Heart right ventricle (tissue), 16 donors: ENCODE results near the gene SLC51B. TPM values are rescaled to one million over a fixed set of nuclear protein-coding genes. Genes with fewer than 3 reads are reported as not detected.
"Not testable (repeated sequence)": the region's sequence is repeated elsewhere in the genome, so short reads cannot be mapped to it uniquely, and the experiment has no call there.

Source experiments
- ATAC-seq, 8 donors: fragments of 200-7000 bp; cut with Tn5 transposase; one replicate each; pipeline ENCODE4 v1.9.1; 2020; ENCODE audit warnings: mild to moderate bottlenecking in 8 of 8, moderate library complexity in 8 of 8, moderate number of reproducible peaks in 1 of 8
- DNase-seq, 2 donors: peaks; one replicate each; pipeline ENCODE4 v3.0.0-alpha.2; 2020
- H3K27ac ChIP-seq, 10 donors: fragments of 200-600 bp; sonication (generic) in 2 of 10; one replicate each; pipeline versions ENCODE4 v1.5.0 to v1.8.0; 2020 to 2022; ENCODE audit warnings: mild to moderate bottlenecking in 3 of 10
- H3K27me3 ChIP-seq, 7 donors: fragments of 200-600 bp; one replicate each; pipeline ENCODE4 v1.8.0; 2021 to 2022; ENCODE audit warnings: mild to moderate bottlenecking in 2 of 7
- H3K36me3 ChIP-seq, 9 donors: fragments of 200-600 bp; sonication (generic) in 1 of 9; one replicate each; pipeline versions ENCODE4 v1.5.0 to v1.8.0; 2020 to 2022; ENCODE audit warnings: mild to moderate bottlenecking in 2 of 9
- H3K4me1 ChIP-seq, 9 donors: fragments of 200-600 bp; sonication (generic) in 1 of 9; one replicate each; pipeline versions ENCODE4 v1.5.0 to v1.8.0; 2020 to 2022; ENCODE audit warnings: mild to moderate bottlenecking in 4 of 9
- H3K4me3 ChIP-seq, 10 donors: fragments of 200-600 bp; sonication (generic) in 2 of 10; one replicate each; pipeline versions ENCODE4 v1.5.0 to v1.8.0; 2020 to 2022; ENCODE audit warnings: mild to moderate bottlenecking in 7 of 10, moderate library complexity in 2 of 10
- H3K9me3 ChIP-seq, 11 donors: fragments of 200-600 bp in 10 of 11; sonication (generic) in 2 of 11; one replicate each; pipeline versions ENCODE4 v1.5.0 to v1.8.0; 2013 to 2022; ENCODE audit warnings: mild to moderate bottlenecking in 2 of 11, control low read depth in 1 of 11, moderate library complexity in 1 of 11
- CTCF ChIP-seq, 9 donors: fragments of 200-600 bp; sonication (generic) in 2 of 9; IDR thresholded peaks; one replicate each; pipeline versions ENCODE4 v1.5.0 to v1.8.0; 2021 to 2022; ENCODE audit warnings: antibody characterized with exemption in 9 of 9, mild to moderate bottlenecking in 5 of 9, moderate library complexity in 1 of 9
- WGBS, 2 donors: extraction: QIAGEN DNeasy Blood & Tissue Kit; methylation state at CpG; one replicate each; pipeline ENCODE4 v1.1.7; 2013; ENCODE audit warnings: inconsistent platforms in 1 of 2; 5-methylcytosine and 5-hydroxymethylcytosine counted together
- intact Hi-C, 10 donors: fragments of 100-400 bp; cut with DNase I; formaldehyde crosslinking; loops; one replicate each; pipeline versions ENCODE4 v1.11.1 to v1.14.2; 2022
- polyA plus RNA-seq, 2 donors: library from polyadenylated mRNA; stranded (reverse); fragments of 200-250 nt; gene quantifications; one replicate each; pipeline ENCODE4 v1.2.3, GENCODE V29; 2013
- total RNA-seq, 10 donors: library from RNA; stranded (reverse); fragmentation: NEBNext Ultra II Directional in 3 of 10; extraction: Animal tissue kit (Norgen Biotek cat#: 25700) in 3 of 10; gene quantifications; one replicate each; pipeline versions ENCODE4 v1.2.1 to v1.2.4, GENCODE V29; 2021 to 2023
- donor health status: Arrhythmogenic right ventricular cardiomyopathy.
- donor health status: ischemic (EF 13 %, LVEDD 7.1; RV severe dilation, severe dysfunction).
- donor health status: healthy with polysubstance abuse.
- donor health status: DM: no; HTN: yes; CAD: no.
- donor health status: DM: no; HTN: no; CAD: no.
- donor health status: ischemic (EF 25% LVEDD 6.9; RV normal size, moderate dysfunction).
- donor health status: ischemic (EF 25% LVEDD 5.7; RV mildly dilated, moderate dysfunction).
- donor health status: healthy.
- donor health status: DM: yes; HTN: yes; CAD: no.
- donor health status: Ischemic cardiomyopathy.
- donor health status: ischemic (EF 35%, LVEDD 5.7; RV mildly dilated, moderate dysfunction).
- donor health status: nonischemic (EF 11% LVEDD 7.7; RV severe dilation, severe dysfunction).
- donor health status: DM: yes; HTN: yes; CAD: no.
- donor health status: PGD.
- donor health status: ischemic (EF 29% LVEDD 5.4; RV normal size, mild dysfunction).
- donor health status: nonischemic (EF 23%, LVEDD 6.1; RV moderate dilation, normal function).

Gene SLC51B
- total and polyA plus RNA-seq, 12 donors, result 0.43 TPM; not detected in 11

- Histone ChIP-seq H3K27ac (peak overlapping the region in 3 of 10 donors; percentile 7 to 24 (median 10)), H3K27me3 (no peaks in the 10 kb centered on the region), H3K4me3 (no peak overlapping the region), H3K36me3 (peaks cover 0 to 8% (median 0%) of the 10 kb centered on the region in 9 donors), H3K4me1 (peaks cover 10 to 59% (median 30%) of the 10 kb centered on the region in 9 donors), H3K9me3 (no peaks in the 10 kb centered on the region)
- no peak for ATAC-seq
- 65 to 72% methylated on average over 12 of the region's 12 CpGs for whole genome bisulfite sequencing, 2 donors
- intact Hi-C loops, result no loop called here
- TF ChIP-seq CTCF (IDR thresholded peaks at IDR 0.05), result no peak
- DNase-seq, result no peak
Observed at GRCh38 chr15:65091946-65092770, 47.0 kb downstream of the SLC51B start.

- H3K27me3 ChIP-seq, result no peaks in the 10 kb centered on the region
- no peak for DNase-seq
- H3K36me3 ChIP-seq, result peaks cover 0 to 18% (median 0%) of the 10 kb centered on the region in 9 donors
- no peak for ATAC-seq
- H3K27ac ChIP-seq, result peak overlapping the region in 1 of 10 donors; percentile 24
- H3K9me3 ChIP-seq, result no peaks in the 10 kb centered on the region
- H3K4me1 ChIP-seq, result peaks cover 6 to 49% (median 21%) of the 10 kb centered on the region in 9 donors
- H3K4me3 ChIP-seq, result no peak overlapping the region
- WGBS, 2 donors, result 89 to 92% methylated on average over 17 of the region's 17 CpGs
- intact Hi-C loops, result no loop called here
- no peak for TF ChIP-seq CTCF (IDR thresholded peaks at IDR 0.05)
Observed at GRCh38 chr15:65092911-65093792, 48.0 kb downstream of the SLC51B start.

- H3K36me3 ChIP-seq, result peaks cover 0 to 24% (median 2%) of the 10 kb centered on the region in 9 donors
- H3K27ac ChIP-seq, H3K27me3 ChIP-seq, intact Hi-C loops, DNase-seq, H3K4me3 ChIP-seq, ATAC-seq, H3K9me3 ChIP-seq: not testable (repeated sequence)
- peaks cover under 1 to 43% (median 15%) of the 10 kb centered on the region in 9 donors for H3K4me1 ChIP-seq
- WGBS, 2 donors, result 92 to 95% methylated on average over 13 of the region's 13 CpGs
Observed at GRCh38 chr15:65093793-65094170, 48.6 kb downstream of the SLC51B start.

- TF ChIP-seq CTCF (IDR thresholded peaks at IDR 0.05), result no peak
- intact Hi-C loops, result no loop called here
- H3K27ac ChIP-seq, result peak overlapping the region in 2 of 10 donors; percentile 17 to 25
- H3K9me3 ChIP-seq, result no peaks in the 10 kb centered on the region
- H3K4me3 ChIP-seq, result no peak overlapping the region
- H3K27me3 ChIP-seq, result no peaks in the 10 kb centered on the region
- 66 to 78% methylated on average over 14 of the region's 14 CpGs for WGBS, 2 donors
- peak in 7 of 8 donors; percentile 14 to 84 (median 51) for ATAC-seq
- H3K4me1 ChIP-seq, result peaks cover 0 to 36% (median 9%) of the 10 kb centered on the region in 9 donors
- no peak for DNase-seq
- peaks cover 0 to 31% (median 8%) of the 10 kb centered on the region in 9 donors for H3K36me3 ChIP-seq
Observed at GRCh38 chr15:65094294-65094995, 49.3 kb downstream of the SLC51B start.
